Chondrocyte (in vitro differentiated cells): ENCODE measurements around the gene CIAO3. TPM values are rescaled to one million over a fixed set of nuclear protein-coding genes. Genes with fewer than 3 reads are reported as not detected.

ENCODE experiments used
- DNase-seq: peaks from one replicate; pipeline ENCODE4 v3.0.0; 2021; ENCODE audit warnings: mixed read lengths, low spot score
- H3K27ac Mint-ChIP-seq: one replicate; pipeline ENCODE4 v1.8.0; 2021; ENCODE audit warnings: mild to moderate bottlenecking, moderate library complexity, mixed read lengths; ENCODE audit not compliant: unreplicated experiment
- H3K27me3 Mint-ChIP-seq: 2 replicates; pipeline ENCODE4 v1.8.0; 2021; ENCODE audit warnings: low read depth, mixed read lengths
- H3K36me3 Mint-ChIP-seq: 2 replicates; pipeline ENCODE4 v1.8.0; 2021; ENCODE audit warnings: low read depth, mixed read lengths
- H3K4me1 Mint-ChIP-seq: 2 replicates; pipeline ENCODE4 v1.8.0; 2021; ENCODE audit warnings: low read depth, mild to moderate bottlenecking, mixed read lengths
- H3K4me3 Mint-ChIP-seq: one replicate; pipeline ENCODE4 v1.8.0; 2021; ENCODE audit warnings: mild to moderate bottlenecking, moderate library complexity, mixed read lengths; ENCODE audit not compliant: unreplicated experiment
- H3K9me3 Mint-ChIP-seq: 2 replicates; pipeline ENCODE4 v1.8.0; 2021; ENCODE audit warnings: low read depth, mixed read lengths
- microRNA-seq: library from miRNA; unstranded; fragments of <30 nt; microRNA quantifications from one replicate; pipeline ENCODE4 v1.2.0, GENCODE V29; 2020; ENCODE audit warnings: borderline number of aligned reads
- total RNA-seq: library from RNA; stranded (reverse); gene quantifications from 3 replicates; pipeline ENCODE4 v1.2.1, GENCODE V29; 2021
- TF ChIP-seq, protein P1 (sequence below): fragments of 200-600 bp; sonication (generic); IDR thresholded peaks from 2 replicates; pipeline ENCODE4 v1.5.0; 2021; ENCODE audit warnings: antibody characterized with exemption, mild to moderate bottlenecking, moderate library complexity

Gene CIAO3
- total RNA-seq, 1 donor from 2014 or later, result 22.1 TPM

DNA sequence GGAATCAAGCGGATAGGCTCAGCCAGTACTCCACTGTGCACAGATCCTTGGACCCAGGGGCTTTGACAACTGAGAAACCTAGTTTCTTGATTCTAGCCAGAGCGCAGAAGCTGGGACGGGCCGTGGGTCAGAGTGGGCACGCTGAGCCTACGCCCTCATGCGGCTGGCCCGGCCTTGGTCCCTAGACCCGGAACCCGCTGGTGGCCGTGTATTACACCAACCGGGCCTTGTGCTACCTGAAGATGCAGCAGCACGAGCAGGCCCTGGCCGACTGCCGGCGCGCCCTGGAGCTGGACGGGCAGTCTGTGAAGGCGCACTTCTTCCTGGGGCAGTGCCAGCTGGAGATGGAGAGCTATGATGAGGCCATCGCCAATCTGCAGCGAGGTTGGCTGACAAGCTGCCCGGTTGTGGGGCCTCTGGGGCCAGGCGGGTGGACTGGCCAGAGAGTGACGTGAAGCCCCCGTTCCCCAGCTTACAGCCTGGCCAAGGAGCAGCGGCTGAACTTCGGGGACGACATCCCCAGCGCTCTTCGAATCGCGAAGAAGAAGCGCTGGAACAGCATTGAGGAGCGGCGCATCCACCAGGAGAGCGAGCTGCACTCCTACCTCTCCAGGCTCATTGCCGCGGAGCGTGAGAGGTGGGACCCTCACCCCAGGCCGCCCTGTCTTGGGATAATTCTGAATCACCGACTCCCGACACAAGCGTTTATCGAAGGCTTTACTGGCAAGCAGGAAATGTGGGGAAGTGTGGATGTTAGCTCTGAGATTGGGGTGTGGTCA is 59.6 kb downstream of the CIAO3 start:
- Mint-ChIP-seq H3K27me3 (no peaks in the 10 kb centered on the region), H3K27ac (peak overlapping the region; percentile 71), H3K4me1 (peaks cover 38% of the 10 kb centered on the region), H3K4me3 (peak overlapping the region; percentile 75), H3K9me3 (no peaks in the 10 kb centered on the region), H3K36me3 (peaks cover 10% of the 10 kb centered on the region)
- TF ChIP-seq, protein P1, sequence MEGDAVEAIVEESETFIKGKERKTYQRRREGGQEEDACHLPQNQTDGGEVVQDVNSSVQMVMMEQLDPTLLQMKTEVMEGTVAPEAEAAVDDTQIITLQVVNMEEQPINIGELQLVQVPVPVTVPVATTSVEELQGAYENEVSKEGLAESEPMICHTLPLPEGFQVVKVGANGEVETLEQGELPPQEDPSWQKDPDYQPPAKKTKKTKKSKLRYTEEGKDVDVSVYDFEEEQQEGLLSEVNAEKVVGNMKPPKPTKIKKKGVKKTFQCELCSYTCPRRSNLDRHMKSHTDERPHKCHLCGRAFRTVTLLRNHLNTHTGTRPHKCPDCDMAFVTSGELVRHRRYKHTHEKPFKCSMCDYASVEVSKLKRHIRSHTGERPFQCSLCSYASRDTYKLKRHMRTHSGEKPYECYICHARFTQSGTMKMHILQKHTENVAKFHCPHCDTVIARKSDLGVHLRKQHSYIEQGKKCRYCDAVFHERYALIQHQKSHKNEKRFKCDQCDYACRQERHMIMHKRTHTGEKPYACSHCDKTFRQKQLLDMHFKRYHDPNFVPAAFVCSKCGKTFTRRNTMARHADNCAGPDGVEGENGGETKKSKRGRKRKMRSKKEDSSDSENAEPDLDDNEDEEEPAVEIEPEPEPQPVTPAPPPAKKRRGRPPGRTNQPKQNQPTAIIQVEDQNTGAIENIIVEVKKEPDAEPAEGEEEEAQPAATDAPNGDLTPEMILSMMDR, result peak; percentile 38
- DNase-seq, result no peak

DNA sequence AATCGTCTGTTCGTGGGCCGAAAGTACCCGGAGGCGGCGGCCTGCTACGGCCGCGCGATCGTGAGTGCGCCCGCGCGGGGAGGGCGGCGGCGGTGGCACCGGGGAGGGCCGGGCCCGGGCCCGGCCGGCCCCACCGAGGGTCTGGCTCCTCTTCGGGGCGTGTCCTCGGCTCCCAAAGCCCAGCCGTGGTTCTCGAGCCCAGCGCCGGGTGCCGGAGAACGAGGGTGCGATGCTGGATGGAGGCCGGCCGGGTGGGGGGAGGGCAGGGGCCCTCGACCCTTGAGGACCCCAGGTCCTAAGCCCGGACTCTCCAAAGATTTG is 60.2 kb downstream of the CIAO3 start:
- DNase-seq, result no peak
- H3K27me3 Mint-ChIP-seq, result no peaks in the 10 kb centered on the region
- TF ChIP-seq, protein P1, result no peak
- no peaks in the 10 kb centered on the region for H3K9me3 Mint-ChIP-seq
- peak overlapping the region; percentile 75 for H3K4me3 Mint-ChIP-seq
- H3K36me3 Mint-ChIP-seq, result peaks cover 8% of the 10 kb centered on the region
- peak overlapping the region; percentile 71 for H3K27ac Mint-ChIP-seq
- peaks cover 33% of the 10 kb centered on the region for H3K4me1 Mint-ChIP-seq

DNA sequence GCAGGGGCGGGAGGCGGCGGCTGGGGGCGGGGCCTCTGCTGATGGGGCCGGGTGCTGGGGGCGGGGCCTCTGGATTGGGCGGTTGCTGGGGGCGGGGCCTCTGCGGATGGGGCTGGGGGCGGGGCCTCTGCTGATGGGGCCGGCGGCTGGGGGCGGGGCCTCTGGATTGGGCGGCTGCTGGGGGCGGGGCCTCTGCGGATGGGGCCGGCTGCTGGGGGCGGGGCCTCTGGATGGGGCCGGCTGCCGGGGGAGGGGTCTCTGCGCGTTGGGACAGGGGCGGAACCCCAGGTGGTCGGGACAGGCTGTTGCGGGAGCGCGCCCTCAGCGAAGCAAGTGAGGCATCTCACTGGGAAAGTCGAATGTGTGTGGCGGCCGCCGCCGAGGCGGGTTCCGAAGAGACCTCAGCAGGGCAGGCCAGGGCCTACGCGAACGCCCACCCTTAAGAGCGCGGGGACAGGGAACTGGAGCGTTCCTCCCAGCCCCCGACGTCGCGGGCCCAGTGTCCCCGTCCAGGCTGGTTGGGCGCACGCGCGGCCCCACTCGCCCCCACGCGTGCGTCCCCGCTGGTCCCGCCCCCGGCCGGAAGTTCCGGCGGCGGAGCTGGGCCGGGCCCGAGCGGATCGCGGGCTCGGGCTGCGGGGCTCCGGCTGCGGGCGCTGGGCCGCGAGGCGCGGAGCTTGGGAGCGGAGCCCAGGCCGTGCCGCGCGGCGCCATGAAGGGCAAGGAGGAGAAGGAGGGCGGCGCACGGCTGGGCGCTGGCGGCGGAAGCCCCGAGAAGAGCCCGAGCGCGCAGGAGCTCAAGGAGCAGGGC is 60.8 kb downstream of the CIAO3 start, which contains the start of gene STUB1:
Gene STUB1 (plus strand): TSS at position 597 of the 811 bp plus-strand sequence. CDS start 116 bp downstream, at position 713.
- H3K27ac Mint-ChIP-seq, result peak within 1 kb of the TSS; percentile 94
- no peak for DNase-seq
- H3K4me1 Mint-ChIP-seq, result peaks cover 37% of the 10 kb centered on the region
- no peaks in the 10 kb centered on the region for H3K27me3 Mint-ChIP-seq
- TF ChIP-seq, protein P1, result no peak
- H3K36me3 Mint-ChIP-seq, result peaks cover 8% of the 10 kb centered on the region
- no peaks in the 10 kb centered on the region for H3K9me3 Mint-ChIP-seq
- H3K4me3 Mint-ChIP-seq, result peak within 1 kb of the TSS; percentile 76

Small RNA genes within 50 kb of the gene (microRNA-seq; reads per million reads assigned to microRNA genes)
- not detected for gene MIR662

Other genes starting within 250 kb of the CIAO3 start
- gene CAPN15, start 213.3 kb downstream of the CIAO3 start, total RNA-seq, result 28.8 to 32.0 TPM (median 29.7 TPM) in 3 replicates
- gene PRR35, start 180.6 kb downstream of the CIAO3 start, total RNA-seq, result not detected in 3 replicates
- gene NHLRC4, start 174.0 kb downstream of the CIAO3 start, total RNA-seq, result not detected in 3 replicates
- 34.1 to 57.1 TPM (median 37.3 TPM) in 3 replicates for gene PIGQ, start 171.0 kb downstream of the CIAO3 start, total RNA-seq
- 15.2 to 19.6 TPM (median 19.6 TPM) in 3 replicates for gene RAB40C, start 150.9 kb downstream of the CIAO3 start, total RNA-seq
- gene WFIKKN1, start 110.0 kb downstream of the CIAO3 start, total RNA-seq, result 0.36 to 0.56 TPM (median 0.47 TPM) in 3 replicates
- gene METTL26, start 104.7 kb downstream of the CIAO3 start, total RNA-seq, result 58.9 to 68.5 TPM (median 68.1 TPM) in 3 replicates
- gene MCRIP2, start 99.2 kb downstream of the CIAO3 start, total RNA-seq, result 10.4 to 16.9 TPM (median 15.3 TPM) in 3 replicates
- 17.0 to 36.6 TPM (median 19.2 TPM) in 3 replicates for gene WDR90, start 91.6 kb downstream of the CIAO3 start, total RNA-seq
- gene RHOT2, start 72.9 kb downstream of the CIAO3 start, total RNA-seq, result 101 to 109 TPM (median 106 TPM) in 3 replicates
- 1.9 to 3.5 TPM (median 3.0 TPM) in 3 replicates for gene RHBDL1, start 65.3 kb downstream of the CIAO3 start, total RNA-seq
- 89.7 to 139 TPM (median 96.1 TPM) in 3 replicates for gene STUB1, start 60.6 kb downstream of the CIAO3 start, total RNA-seq
- gene JMJD8, start 56.7 kb downstream of the CIAO3 start, total RNA-seq, result 38.8 to 56.5 TPM (median 39.2 TPM) in 3 replicates
- gene WDR24, start 50.6 kb downstream of the CIAO3 start, total RNA-seq, result 12.6 to 17.7 TPM (median 13.7 TPM) in 3 replicates
- gene FBXL16, start 35.2 kb downstream of the CIAO3 start, total RNA-seq, result 0.53 to 0.87 TPM (median 0.82 TPM) in 3 replicates
- 50.7 to 62.3 TPM (median 58.5 TPM) in 3 replicates for gene METRN, start 25.9 kb downstream of the CIAO3 start, total RNA-seq
- 31.6 to 42.4 TPM (median 38.2 TPM) in 3 replicates for gene ANTKMT, start 19.9 kb downstream of the CIAO3 start, total RNA-seq
- gene CCDC78, start 14.6 kb downstream of the CIAO3 start, total RNA-seq, result 1.8 to 3.9 TPM (median 2.5 TPM) in 3 replicates
- 7.9 to 20.6 TPM (median 15.0 TPM) in 3 replicates for gene HAGHL, start 13.9 kb downstream of the CIAO3 start, total RNA-seq
- gene MSLN, start 19.7 kb upstream of the CIAO3 start, total RNA-seq, result 0.41 TPM in 1 of 3 replicates, not detected in the others
- 17.6 to 21.6 TPM (median 19.6 TPM) in 3 replicates for gene RPUSD1, start 47.4 kb upstream of the CIAO3 start, total RNA-seq
- 12.8 to 35.9 TPM (median 13.3 TPM) in 3 replicates for gene CHTF18, start 47.6 kb upstream of the CIAO3 start, total RNA-seq
- not detected in 3 replicates for gene GNG13, start 59.7 kb upstream of the CIAO3 start, total RNA-seq
- gene LMF1, start 230.0 kb upstream of the CIAO3 start, total RNA-seq, result 21.6 to 25.6 TPM (median 21.7 TPM) in 3 replicates
- gene SOX8, start 240.8 kb upstream of the CIAO3 start, total RNA-seq, result 0.10 to 0.15 TPM (median 0.15 TPM) in 3 replicates